SU-DHL-6 (cell line): Measurements from ENCODE around the gene IGSF8.

Source experiments
- CTCF ChIP-seq: fragments of 200-600 bp; sonication (generic); IDR thresholded peaks from one replicate; pipeline ENCODE4 v1.5.1; 2017; ENCODE audit warnings: antibody characterized with exemption, mild to moderate bottlenecking, low read length, moderate library complexity; ENCODE audit not compliant: insufficient read depth, poor library complexity, severe bottlenecking
- EZH2phosphoT487 ChIP-seq: fragments of 200-600 bp; sonication (generic), shearing (Covaris generic); conservative IDR thresholded peaks from 2 replicates; pipeline ENCODE4 v1.6.1; 2018; ENCODE audit warnings: mild to moderate bottlenecking, antibody characterized with exemption, low read length, moderate library complexity, mixed read lengths

- TF ChIP-seq CTCF (no peak), EZH2phosphoT487 (no peak)
These were observed 33.7 kb downstream of the IGSF8 start for GRCh38 chr1:160064746-160065145.
